ENCODE data around the gene RSPH4A.

- TF ChIP-seq CTCF (conservative IDR thresholded peaks at IDR 0.05; ENCODE audit: low read depth, low read length) (no peak), MAFK (IDR thresholded peaks at IDR 0.05; ENCODE audit: low read depth, low read length) (no peak), POLR2A (IDR thresholded peaks at IDR 0.05; ENCODE audit: low read depth, low read length) (no peak), ELK1 (IDR thresholded peaks at IDR 0.05; ENCODE audit: borderline replicate concordance, low read depth, low read length) (no peak), USF2 (IDR thresholded peaks at IDR 0.05; ENCODE audit: low read depth, low read length) (no peak), SMC3 (IDR thresholded peaks at IDR 0.05; ENCODE audit: low read depth, low read length) (no peak), MXI1 (IDR thresholded peaks at IDR 0.05; ENCODE audit: borderline replicate concordance, low read depth, low read length) (no peak), CEBPB (IDR thresholded peaks at IDR 0.05; ENCODE audit: low read depth, low read length) (no peak), CHD1 (IDR thresholded peaks at IDR 0.05; ENCODE audit: low read depth, low read length) (no peak), NFE2L2 (IDR thresholded peaks at IDR 0.05; ENCODE audit: low read depth, low read length) (no peak)
Measured at GRCh38 chr6:116629563-116629981, 13.3 kb downstream of the RSPH4A start.

Measured in IMR-90 (cell line).